Breast epithelium (tissue), 3 donors: ENCODE results near the gene MMAA.
"Not testable (repeated sequence)": the region's sequence is repeated elsewhere in the genome, so short reads cannot be mapped to it uniquely, and the experiment has no call there.

ENCODE experiments used
- POLR2A ChIP-seq: fragments of 450-650 bp; IDR thresholded peaks from one replicate; pipeline ENCODE4 v1.6.1; 2016; ENCODE audit warnings: antibody characterized with exemption, mild to moderate bottlenecking, moderate library complexity
- TF ChIP-seq, protein P1 (sequence below), 3 donors: fragments of 450-650 bp; IDR thresholded peaks; one replicate each; pipeline ENCODE4 v1.5.1; 2016 to 2017; ENCODE audit warnings: antibody characterized with exemption in 3 of 3, mild to moderate bottlenecking in 3 of 3, moderate library complexity in 3 of 3

DNA sequence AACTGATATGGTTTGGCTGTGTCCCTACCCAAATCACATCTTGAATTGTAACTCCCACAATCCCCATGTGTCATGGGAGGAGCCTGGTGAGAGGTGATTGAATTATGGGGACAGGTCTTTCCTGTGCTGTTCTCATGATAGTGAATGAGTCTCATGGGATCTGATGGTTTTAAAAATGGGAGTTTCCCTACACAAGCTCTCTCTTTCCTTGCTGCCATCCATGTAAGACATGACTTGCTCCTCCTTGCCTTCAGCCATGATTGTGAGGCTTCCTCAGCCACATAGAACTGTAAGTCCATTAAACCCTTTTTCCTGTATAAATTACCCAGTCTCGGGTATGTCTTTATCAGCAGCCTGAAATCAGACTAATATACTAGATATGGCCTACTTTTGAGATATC lies 2.9 kb downstream of the MMAA start:
- TF ChIP-seq, protein P1, sequence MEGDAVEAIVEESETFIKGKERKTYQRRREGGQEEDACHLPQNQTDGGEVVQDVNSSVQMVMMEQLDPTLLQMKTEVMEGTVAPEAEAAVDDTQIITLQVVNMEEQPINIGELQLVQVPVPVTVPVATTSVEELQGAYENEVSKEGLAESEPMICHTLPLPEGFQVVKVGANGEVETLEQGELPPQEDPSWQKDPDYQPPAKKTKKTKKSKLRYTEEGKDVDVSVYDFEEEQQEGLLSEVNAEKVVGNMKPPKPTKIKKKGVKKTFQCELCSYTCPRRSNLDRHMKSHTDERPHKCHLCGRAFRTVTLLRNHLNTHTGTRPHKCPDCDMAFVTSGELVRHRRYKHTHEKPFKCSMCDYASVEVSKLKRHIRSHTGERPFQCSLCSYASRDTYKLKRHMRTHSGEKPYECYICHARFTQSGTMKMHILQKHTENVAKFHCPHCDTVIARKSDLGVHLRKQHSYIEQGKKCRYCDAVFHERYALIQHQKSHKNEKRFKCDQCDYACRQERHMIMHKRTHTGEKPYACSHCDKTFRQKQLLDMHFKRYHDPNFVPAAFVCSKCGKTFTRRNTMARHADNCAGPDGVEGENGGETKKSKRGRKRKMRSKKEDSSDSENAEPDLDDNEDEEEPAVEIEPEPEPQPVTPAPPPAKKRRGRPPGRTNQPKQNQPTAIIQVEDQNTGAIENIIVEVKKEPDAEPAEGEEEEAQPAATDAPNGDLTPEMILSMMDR (IDR thresholded peaks at IDR 0.05): not testable (repeated sequence)
- TF ChIP-seq POLR2A: not testable (repeated sequence)
